ENCODE data around the gene PAFAH1B2.

PAFAH1B2 gene

GRCh38 chr11:117225553-117226170, 81.6 kb downstream of the PAFAH1B2 start:
- DNase-seq = no peak

Data from effector CD4-positive, alpha-beta T cell (primary cell).